GM23338 (cell line): Measurements from ENCODE around the gene SH2D1A. TPM values are rescaled to one million over a fixed set of nuclear protein-coding genes. Genes with fewer than 3 reads are reported as not detected.

Experiments
- ATAC-seq: fragments of 200-7000 bp; cut with Tn5 transposase; 3 replicates; pipeline ENCODE4 v1.9.1; 2020
- DNase-seq: peaks from one replicate; pipeline ENCODE4 v3.0.0-alpha.2; 2015; ENCODE audit warnings: low spot score
- H2AFZ ChIP-seq: fragments of 200-600 bp; sonication (generic); 2 replicates; pipeline ENCODE4 v1.8.0; 2016; ENCODE audit warnings: antibody characterized with exemption, mild to moderate bottlenecking, moderate library complexity
- H3F3A ChIP-seq: fragments of 200-600 bp; sonication (generic); replicated peaks from 2 replicates; pipeline ENCODE4 v1.8.0; 2017; ENCODE audit warnings: antibody characterized with exemption, mixed run types, low read depth
- H3K27ac ChIP-seq: fragments of 200-600 bp; sonication (generic); 2 replicates; pipeline ENCODE4 v1.6.1; 2016; ENCODE audit warnings: low read depth
- H3K27me3 ChIP-seq: fragments of 200-600 bp; sonication (generic); 2 replicates; pipeline ENCODE4 v1.8.0; 2016; ENCODE audit warnings: mild to moderate bottlenecking, mixed run types, moderate library complexity; ENCODE audit not compliant: insufficient read depth
- H3K36me3 ChIP-seq: fragments of 200-600 bp; sonication (generic); 2 replicates; pipeline ENCODE4 v1.8.0; 2016; ENCODE audit warnings: mild to moderate bottlenecking; ENCODE audit not compliant: insufficient read depth
- H3K4me1 ChIP-seq: fragments of 200-600 bp; sonication (generic); 2 replicates; pipeline ENCODE4 v1.8.0; 2016; ENCODE audit warnings: mild to moderate bottlenecking, moderate library complexity; ENCODE audit not compliant: insufficient read depth
- H3K4me2 ChIP-seq: fragments of 200-600 bp; sonication (generic); 2 replicates; pipeline ENCODE4 v1.7.1; 2017; ENCODE audit warnings: mixed run types
- H3K4me3 ChIP-seq: fragments of 200-600 bp; sonication (generic); 2 replicates; pipeline ENCODE4 v1.6.1; 2016; ENCODE audit warnings: mixed run types
- H3K79me2 ChIP-seq: fragments of 200-600 bp; sonication (generic); replicated peaks from 2 replicates; pipeline ENCODE4 v1.8.0; 2017; ENCODE audit warnings: mild to moderate bottlenecking; ENCODE audit not compliant: insufficient read depth
- H3K9me2 ChIP-seq: fragments of 200-600 bp; sonication (generic); 2 replicates; pipeline ENCODE4 v1.8.0; 2017; ENCODE audit not compliant: insufficient read depth
- H4K20me1 ChIP-seq: fragments of 200-600 bp; sonication (generic); replicated peaks from 2 replicates; pipeline ENCODE4 v1.8.0; 2017; ENCODE audit warnings: mild to moderate bottlenecking; ENCODE audit not compliant: insufficient read depth
- H3K27ac Mint-ChIP-seq: 2 replicates; pipeline ENCODE4 v1.8.0; 2020; ENCODE audit warnings: inconsistent platforms, mild to moderate bottlenecking, moderate library complexity, mixed read lengths
- H3K27me3 Mint-ChIP-seq: 3 replicates; pipeline ENCODE4 v1.8.0; 2022; ENCODE audit warnings: low read depth, mild to moderate bottlenecking, moderate library complexity, mixed read lengths, inconsistent platforms; ENCODE audit not compliant: insufficient read depth, poor library complexity
- H3K36me3 Mint-ChIP-seq: 3 replicates; pipeline ENCODE4 v1.8.0; 2021; ENCODE audit warnings: low read depth, mild to moderate bottlenecking, inconsistent platforms, moderate library complexity, mixed read lengths
- H3K4me1 Mint-ChIP-seq: 3 replicates; pipeline ENCODE4 v1.8.0; 2020; ENCODE audit warnings: mild to moderate bottlenecking, inconsistent platforms, mixed read lengths
- H3K4me3 Mint-ChIP-seq: 3 replicates; pipeline ENCODE4 v1.8.0; 2021; ENCODE audit warnings: moderate library complexity, mild to moderate bottlenecking, inconsistent platforms, mixed read lengths
- H3K9me3 Mint-ChIP-seq: 3 replicates; pipeline ENCODE4 v1.8.0; 2020; ENCODE audit warnings: moderate library complexity, mild to moderate bottlenecking, inconsistent platforms, mixed read lengths
- CREB1 ChIP-seq: fragments of 250-450 bp; sonication (Bioruptor Pico); IDR thresholded peaks from 2 replicates; pipeline ENCODE4 v1.5.0; 2020; ENCODE audit warnings: low read depth, mild to moderate bottlenecking, moderate library complexity
- CTCF ChIP-seq, 2 experiments: fragments of 200-600 bp in 1 of 2; sonication (generic) in 1 of 2; conservative IDR thresholded peaks; 2 replicates each; pipeline versions ENCODE4 v1.5.1 to v1.6.1; 2016 to 2017; ENCODE audit warnings: antibody characterized with exemption in 2 of 2, low read depth in 2 of 2, mild to moderate bottlenecking in 2 of 2, moderate library complexity in 1 of 2
- ETS1 ChIP-seq: IDR thresholded peaks from 2 replicates; pipeline ENCODE4 v1.6.1; 2016; ENCODE audit warnings: antibody characterized with exemption
- EZH2 ChIP-seq: fragments of 200-600 bp; sonication (generic); IDR thresholded peaks from one replicate; pipeline ENCODE4 v1.8.0; 2017; ENCODE audit warnings: antibody characterized with exemption, mild to moderate bottlenecking, low read depth; ENCODE audit not compliant: unreplicated experiment
- EZH2phosphoT487 ChIP-seq: fragments of 200-600 bp; sonication (generic); IDR thresholded peaks from one replicate; pipeline ENCODE4 v1.8.1; 2018; ENCODE audit warnings: antibody characterized with exemption; ENCODE audit not compliant: unreplicated experiment
- JUNB ChIP-seq: IDR thresholded peaks from one replicate; pipeline ENCODE4 v1.6.1; 2016; ENCODE audit warnings: antibody characterized with exemption; ENCODE audit not compliant: unreplicated experiment
- NANOG ChIP-seq: IDR thresholded peaks from 2 replicates; pipeline ENCODE4 v1.6.1; 2016; ENCODE audit warnings: antibody characterized with exemption, borderline replicate concordance
- POLR2AphosphoS5 ChIP-seq: IDR thresholded peaks from 2 replicates; pipeline ENCODE4 v1.6.1; 2016; ENCODE audit warnings: antibody characterized with exemption, low read depth
- REST ChIP-seq: IDR thresholded peaks from one replicate; pipeline ENCODE4 v1.6.1; 2018; ENCODE audit warnings: antibody characterized with exemption; ENCODE audit not compliant: unreplicated experiment
- STAT1 ChIP-seq: IDR thresholded peaks from one replicate; pipeline ENCODE4 v1.6.1; 2016; ENCODE audit warnings: antibody characterized with exemption; ENCODE audit not compliant: unreplicated experiment
- ZNF114 ChIP-seq: fragments of 250-450 bp; sonication (Bioruptor Pico); IDR thresholded peaks from 2 replicates; pipeline ENCODE4 v1.5.0; 2020; ENCODE audit warnings: mild to moderate bottlenecking, moderate library complexity
- ZNF331 ChIP-seq: fragments of 250-450 bp; sonication (Bioruptor Pico); IDR thresholded peaks from 2 replicates; pipeline ENCODE4 v1.5.0; 2020; ENCODE audit warnings: low read depth, mild to moderate bottlenecking, moderate library complexity
- ZNF462 ChIP-seq: fragments of 250-450 bp; sonication (Bioruptor Pico); IDR thresholded peaks from 2 replicates; pipeline ENCODE4 v1.5.0; 2020; ENCODE audit warnings: mild to moderate bottlenecking, moderate library complexity
- polyA plus RNA-seq: library from polyadenylated mRNA; unstranded; fragments of >200 nt; fragmentation: Nextera tagmentation; extraction: Ambion mirVana; gene quantifications from 2 replicates; pipeline ENCODE4 v1.2.1, GENCODE V29; 2016
- total RNA-seq: library from RNA; depleted of rRNA; stranded (reverse); fragments of >200 nt; shearing (Covaris generic); gene quantifications from 2 replicates; pipeline ENCODE4 v1.2.3, GENCODE V29; 2014

The SH2D1A gene
- total and polyA plus RNA-seq, 2 experiments from 2014 or later = not detected

GRCh38 chrX:124401696-124402095 is 55.3 kb downstream of the SH2D1A start:
- ATAC-seq (no peak), DNase-seq (no peak)
- no peaks in the 10 kb centered on the region for H3K4me1 ChIP-seq
- H3K36me3 ChIP-seq = no peaks in the 10 kb centered on the region
- H3K27me3 ChIP-seq = no peaks in the 10 kb centered on the region
- H2AFZ ChIP-seq = no peak overlapping the region
- TF ChIP-seq POLR2AphosphoS5 (no peak), EZH2phosphoT487 (no peak), NANOG (no peak), ZNF114 (CRISPR knock-in tag) (no peak), REST (no peak), ZNF331 (CRISPR knock-in tag) (no peak), CREB1 (CRISPR knock-in tag) (no peak), EZH2 (no peak), JUNB (no peak), ZNF462 (CRISPR knock-in tag) (no peak), ETS1 (no peak), CTCF (conservative IDR thresholded peaks at IDR 0.05; ENCODE audit: low read depth in 2 of 2) (no peak), STAT1 (no peak)
- Mint-ChIP-seq H3K27ac (no peak overlapping the region), H3K4me3 (no peak overlapping the region), H3K27me3 (no peaks in the 10 kb centered on the region), H3K9me3 (no peaks in the 10 kb centered on the region), H3K4me1 (peaks cover 5% of the 10 kb centered on the region; the same call in 1 of the 3 replicates), H3K36me3 (no peaks in the 10 kb centered on the region)
- H3K4me2 ChIP-seq = no peak overlapping the region
- no peak overlapping the region for H3K4me3 ChIP-seq
- no peaks in the 10 kb centered on the region for H3K9me2 ChIP-seq
- no peaks in the 10 kb centered on the region for H3F3A ChIP-seq
- no peak overlapping the region for H3K27ac ChIP-seq
- no peaks in the 10 kb centered on the region for H4K20me1 ChIP-seq
- H3K79me2 ChIP-seq = no peaks in the 10 kb centered on the region
